HG03457 (cell line): ENCODE data around the gene SLC25A51.

ENCODE experiments used
- ATAC-seq: cut with Tn5 transposase; IDR thresholded peaks from one replicate; pipeline ENCODE4 v1.9.1; 2021; ENCODE audit warnings: moderate number of reproducible peaks; ENCODE audit not compliant: unreplicated experiment

The SLC25A51 gene

DNA sequence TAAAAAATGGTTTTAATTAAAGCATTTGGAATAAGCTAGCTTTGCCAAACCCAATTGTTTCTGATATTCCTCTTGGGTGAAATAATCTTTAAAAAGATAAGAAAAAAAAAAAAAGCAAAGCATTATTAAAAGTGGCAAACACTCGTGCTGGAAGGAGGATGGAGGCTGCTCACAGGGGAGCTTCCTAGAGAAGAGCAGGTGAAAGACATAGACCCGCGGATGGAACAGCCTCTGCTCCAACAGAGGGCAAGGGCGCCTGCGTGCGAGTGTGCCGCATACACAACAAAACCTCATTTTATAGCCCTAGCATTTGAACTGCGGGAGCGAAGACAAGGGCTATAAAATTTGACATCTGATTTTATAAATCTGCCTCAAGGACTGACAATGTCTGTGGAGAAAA, 33.4 kb upstream of the SLC25A51 start:
- ATAC-seq, result no peak

DNA sequence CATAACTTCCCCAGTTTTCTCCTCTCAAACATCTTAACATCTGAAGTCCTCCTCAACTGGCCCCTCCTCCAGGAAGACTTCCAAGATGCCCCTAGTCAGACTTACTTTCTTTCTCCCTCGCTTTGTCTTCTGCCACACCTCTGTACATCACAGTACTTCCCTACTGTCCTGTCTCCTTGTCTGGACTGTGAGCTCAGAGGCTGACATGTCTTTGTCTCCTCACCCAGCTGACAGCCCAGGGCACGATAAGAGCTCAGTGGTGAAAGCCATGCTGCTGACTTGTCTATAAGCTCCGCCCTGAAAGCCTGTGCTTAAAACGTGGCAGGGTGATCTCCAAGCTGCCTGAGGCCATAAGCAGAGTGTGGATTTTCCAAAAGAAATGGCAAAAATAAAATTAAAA, 33.0 kb upstream of the SLC25A51 start:
- ATAC-seq, result no peak

DNA sequence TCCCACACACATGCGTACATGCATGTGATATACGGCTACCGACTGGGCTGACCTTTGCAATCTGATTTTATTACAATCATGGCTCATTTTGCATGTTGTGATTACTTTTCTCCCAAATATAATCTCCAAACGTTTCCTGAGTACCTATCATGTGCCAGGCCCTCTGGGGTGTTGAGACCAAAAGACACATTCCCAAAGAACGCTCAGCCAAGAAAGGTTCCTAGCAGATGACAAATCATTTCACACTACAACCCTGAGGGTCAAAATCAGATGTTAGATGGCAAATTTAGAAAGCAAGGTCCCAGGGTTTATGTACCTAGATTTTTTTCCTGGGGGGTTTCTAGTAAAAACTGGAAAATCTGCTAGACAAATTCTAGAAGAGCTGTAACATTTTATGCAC, 32.4 kb upstream of the SLC25A51 start:
- no peak for ATAC-seq

DNA sequence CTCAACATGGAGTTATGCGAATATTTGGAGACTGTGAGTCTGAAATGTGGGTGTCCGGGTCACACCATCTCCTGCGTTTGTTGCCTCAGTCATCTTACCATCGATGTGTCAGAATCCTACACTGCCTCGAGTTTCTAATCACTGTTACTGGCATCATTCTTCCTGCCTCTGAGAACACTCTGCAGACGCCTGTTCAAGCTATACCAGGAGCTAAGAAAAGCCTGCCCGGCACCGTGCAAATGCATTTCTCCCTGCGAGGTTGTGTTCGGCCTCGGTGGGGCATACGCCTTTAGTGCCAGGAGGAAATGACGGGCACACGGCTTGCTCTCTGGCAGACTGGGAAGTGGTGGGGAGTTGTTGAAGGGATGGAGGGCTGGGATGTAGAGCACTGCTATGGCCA, 31.2 kb upstream of the SLC25A51 start:
- no peak for ATAC-seq

DNA sequence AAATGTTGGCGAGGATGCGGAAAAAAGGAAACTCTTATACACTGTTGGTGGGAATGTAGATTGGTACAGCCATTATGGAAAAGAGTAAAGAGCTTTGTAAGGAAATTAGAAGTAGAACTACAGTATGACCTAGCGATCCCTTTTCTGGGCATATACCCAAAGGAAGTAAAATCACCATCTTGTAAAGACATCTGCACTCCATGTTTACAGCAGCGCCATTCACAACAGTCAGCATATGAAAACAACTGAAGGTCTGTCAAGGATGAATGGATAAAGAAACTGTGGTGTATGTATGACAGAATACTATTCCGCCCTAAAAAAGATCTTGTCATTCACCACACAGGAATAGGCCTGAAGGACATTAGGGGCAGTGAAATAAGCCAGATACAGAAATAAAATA, 27.7 kb upstream of the SLC25A51 start:
- no peak for ATAC-seq

DNA sequence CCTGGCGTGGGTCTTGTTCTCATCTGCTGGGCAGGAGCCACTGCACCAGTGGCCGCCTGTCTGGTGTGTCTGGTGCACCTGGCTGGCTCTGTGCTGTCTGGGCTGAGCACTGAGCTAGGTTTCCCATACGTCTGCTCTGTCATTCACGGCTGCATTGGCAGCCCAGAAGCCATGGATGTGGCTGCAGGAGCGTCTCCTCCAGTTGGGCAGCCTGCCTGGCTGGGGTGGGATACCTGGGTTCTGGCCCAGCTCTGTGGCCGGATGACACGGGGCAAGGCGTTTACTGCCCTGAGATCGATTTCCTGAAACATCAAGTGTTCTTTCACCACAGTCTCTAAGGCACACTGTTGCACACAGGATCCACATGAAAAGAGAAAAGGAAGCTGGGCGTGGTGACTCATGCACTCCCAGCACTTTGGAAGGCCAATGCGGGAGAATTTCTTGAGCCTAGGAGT, 25.5 kb upstream of the SLC25A51 start:
- ATAC-seq, result no peak

- ATAC-seq, result no peak
Measured at GRCh38 chr9:37928552-37929430, 24.9 kb upstream of the SLC25A51 start.

DNA sequence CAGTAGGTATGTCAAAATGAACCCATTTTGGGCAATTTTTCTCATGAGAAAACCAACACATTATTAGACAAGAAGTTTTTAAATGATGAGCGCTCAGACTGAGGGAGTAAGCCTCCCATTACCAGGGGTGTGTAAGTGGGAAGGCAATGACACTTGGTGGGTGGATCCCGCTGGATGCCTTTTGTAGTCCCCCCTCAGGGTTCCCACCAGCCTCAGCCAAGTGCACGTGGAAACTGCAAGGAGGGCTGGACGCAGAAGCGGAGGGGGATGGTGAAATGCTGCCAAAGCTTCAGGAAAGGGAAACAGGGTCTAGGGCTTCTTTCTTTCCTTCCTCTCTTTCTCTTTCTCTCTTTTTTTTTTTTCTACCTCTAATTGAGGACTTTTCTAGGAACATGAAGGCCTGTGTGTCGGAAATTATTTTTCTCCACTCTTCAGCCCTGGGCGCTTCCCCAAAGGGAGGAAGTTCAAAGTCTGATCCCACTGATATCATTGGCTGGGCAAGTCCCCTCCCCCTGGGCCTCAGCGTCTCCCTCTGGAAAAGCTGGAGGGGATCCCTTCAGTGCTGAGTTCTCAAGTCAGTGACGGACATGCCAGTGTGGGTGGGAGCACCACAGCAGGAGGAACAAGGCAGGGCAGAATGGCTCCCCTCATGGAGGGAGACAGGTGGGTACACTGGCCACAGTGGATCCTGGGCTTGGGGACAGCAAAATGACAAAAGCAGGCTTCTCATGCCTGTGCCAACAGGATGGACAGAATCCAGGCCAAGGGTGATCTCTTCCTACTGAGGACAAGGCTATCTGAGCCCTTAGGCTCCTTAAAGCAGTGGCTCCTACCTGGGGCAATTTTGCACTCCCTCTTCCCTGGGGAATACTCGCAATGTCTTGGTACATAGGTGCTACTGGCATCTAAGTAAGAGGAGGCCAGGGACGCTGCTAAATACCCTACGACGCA, 23.9 kb upstream of the SLC25A51 start:
- ATAC-seq, result no peak

DNA sequence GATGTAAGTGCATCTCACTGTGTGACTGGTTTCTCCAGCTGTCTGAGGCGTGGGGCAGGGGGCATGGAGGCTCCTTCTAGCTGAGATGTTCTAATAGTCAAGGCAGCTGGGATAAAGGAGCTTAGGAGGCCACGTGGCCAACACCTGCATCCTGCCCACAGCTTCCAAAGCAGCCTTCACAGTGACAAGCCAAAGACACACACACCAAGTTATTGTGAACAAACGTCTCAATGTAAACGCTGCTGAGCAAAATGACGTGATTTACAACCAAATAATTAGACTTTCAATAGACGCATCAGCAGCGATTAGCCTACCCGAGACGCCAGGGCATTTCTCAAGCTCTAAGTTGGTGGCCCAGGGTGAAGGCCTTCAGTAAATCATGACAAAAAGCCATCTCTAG, 23.2 kb upstream of the SLC25A51 start:
- no peak for ATAC-seq

DNA sequence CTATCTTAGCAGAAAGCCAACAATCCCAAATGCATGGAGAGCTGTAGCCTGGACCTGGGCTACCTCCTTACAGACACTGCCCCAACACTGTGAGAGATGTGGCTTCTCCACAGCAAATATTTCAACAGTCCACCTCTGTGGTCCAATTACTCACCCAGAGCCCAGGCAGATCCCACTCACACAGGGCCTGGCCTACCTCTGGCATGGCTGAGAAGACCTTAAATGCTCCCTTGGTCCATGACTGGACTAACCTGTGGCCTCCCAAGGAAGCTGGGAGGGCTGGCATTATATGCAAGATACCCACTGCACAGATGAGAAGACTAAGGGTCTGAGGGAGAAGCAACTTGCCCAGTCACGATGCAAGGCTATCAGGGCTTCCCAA, 22.8 kb upstream of the SLC25A51 start:
- no peak for ATAC-seq

DNA sequence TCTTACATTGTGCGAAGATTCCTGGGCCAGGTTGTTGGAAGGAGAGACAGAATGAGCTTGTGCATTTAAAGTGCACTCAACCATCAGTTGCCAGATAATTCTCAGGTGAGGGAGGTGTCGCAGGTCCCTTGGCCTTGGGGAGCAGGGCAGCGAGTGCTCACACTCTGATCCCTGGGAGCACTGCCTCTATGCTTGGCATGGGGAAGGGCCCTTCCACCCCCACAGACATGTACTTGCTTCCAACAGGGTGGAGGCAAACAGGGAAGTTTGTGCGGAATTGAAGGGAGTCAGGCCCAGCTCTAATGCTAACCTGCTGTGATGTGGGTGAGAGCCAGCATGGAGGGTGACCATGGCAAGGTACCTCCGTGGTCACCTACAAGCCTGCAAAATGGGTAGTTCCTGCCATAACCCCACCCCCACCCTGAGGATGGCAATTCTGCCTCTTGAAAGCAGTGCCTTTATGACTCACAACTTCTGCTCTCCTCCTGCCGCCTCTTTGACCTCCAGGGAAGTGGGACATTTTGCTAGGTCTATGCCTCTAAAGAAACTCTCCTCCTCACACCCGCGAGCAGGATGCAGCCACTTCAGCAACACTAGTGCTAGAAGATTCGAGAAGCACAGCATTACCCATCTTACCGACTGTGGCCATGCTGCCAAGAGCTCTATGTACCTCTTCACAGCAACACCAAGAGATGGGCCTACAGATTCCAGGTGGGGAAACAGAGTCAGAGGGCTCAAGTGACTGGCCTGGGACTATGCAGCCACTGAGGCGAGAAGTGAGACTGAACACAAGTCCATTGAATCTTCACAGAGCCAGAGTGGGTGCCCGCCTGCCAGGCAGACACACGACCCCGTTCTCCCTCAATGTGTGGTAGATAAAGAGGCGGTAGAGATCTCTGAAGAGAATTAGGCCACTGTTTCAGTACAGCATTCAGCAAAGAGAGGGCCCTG, 22.1 kb upstream of the SLC25A51 start:
- no peak for ATAC-seq

DNA sequence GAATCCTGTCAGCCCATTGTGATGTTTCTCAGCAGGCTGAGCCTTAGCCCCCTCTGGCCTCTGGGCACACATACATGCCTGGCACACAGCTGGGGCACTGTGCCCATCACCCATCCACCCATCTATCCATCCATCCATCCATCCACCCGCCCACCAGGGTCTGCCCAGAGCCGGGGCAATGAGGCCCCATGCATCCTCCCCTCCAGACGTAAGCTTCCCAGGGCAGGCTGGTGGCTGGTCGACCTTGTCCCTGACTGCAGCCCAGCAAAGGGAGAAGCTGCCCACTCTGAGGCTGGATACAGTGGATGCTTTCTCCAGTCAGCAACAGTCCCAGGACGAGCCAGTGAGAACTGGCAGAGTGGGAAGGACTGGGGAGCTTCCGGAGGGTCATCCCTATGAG, 21.1 kb upstream of the SLC25A51 start:
- ATAC-seq, result no peak

- ATAC-seq, result no peak
Measured at GRCh38 chr9:37924538-37924937, 20.6 kb upstream of the SLC25A51 start.

DNA sequence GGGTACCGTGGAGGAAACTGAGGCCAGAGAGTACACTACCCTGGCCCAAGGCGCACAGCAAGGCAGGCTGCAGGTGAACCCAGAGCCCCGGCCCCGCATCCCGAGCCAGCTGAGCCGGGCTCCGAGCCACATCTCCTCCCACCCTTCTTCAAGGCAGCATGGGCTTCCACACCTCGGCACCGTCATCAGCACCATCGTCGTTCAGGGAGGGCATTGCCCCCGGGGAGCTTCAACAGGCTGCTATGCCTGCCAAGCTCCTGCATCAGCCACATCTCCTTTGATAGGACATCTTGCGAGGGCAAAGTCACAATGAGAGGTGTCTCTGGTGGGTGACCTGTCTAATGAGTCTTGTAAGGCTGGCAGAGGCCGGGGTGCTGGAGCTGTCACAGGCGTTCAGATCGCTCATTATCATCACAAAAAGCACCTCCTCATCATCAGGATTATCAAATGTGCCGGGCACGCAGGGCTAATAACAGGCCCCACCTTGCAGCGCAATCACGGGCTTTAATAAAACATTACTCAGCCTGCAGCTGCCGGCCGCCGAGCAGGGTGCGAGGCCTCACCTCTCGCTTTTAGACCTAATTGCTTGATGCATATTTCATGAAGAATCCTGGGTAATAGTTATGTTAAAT, 20.0 kb upstream of the SLC25A51 start:
- ATAC-seq, result no peak

DNA sequence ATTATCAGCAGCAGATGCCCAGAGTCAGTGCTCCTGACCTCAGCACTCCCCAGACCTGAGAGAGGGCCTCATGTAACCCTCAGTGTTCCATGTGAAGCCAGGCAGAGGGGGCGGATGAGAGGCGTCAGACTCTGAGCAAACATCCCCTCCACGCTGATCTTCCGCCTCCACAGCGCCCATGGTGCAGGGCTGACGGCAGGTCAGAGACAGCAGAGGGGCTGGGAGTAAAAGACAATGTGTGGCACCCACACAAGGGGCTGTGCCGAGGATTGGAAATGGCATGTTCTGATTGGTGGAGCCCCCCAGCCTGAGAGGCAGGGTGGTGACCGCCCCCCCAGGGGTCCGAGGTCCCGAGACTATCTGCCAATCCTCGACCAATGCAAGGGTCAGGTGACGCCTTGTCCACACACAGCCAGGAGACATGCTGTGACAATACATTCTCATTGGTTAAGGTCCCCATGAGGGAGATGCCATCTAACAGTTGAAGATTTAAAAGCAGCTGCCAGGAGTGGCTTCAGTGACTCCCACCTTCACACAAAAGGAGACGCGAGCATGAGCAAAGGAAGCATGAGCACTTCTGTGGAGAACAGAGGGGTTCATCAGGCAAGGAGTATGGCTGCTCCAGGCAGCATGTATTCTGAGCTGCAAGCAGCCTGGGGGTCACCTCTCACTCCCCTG, 19.3 kb upstream of the SLC25A51 start:
- no peak for ATAC-seq

DNA sequence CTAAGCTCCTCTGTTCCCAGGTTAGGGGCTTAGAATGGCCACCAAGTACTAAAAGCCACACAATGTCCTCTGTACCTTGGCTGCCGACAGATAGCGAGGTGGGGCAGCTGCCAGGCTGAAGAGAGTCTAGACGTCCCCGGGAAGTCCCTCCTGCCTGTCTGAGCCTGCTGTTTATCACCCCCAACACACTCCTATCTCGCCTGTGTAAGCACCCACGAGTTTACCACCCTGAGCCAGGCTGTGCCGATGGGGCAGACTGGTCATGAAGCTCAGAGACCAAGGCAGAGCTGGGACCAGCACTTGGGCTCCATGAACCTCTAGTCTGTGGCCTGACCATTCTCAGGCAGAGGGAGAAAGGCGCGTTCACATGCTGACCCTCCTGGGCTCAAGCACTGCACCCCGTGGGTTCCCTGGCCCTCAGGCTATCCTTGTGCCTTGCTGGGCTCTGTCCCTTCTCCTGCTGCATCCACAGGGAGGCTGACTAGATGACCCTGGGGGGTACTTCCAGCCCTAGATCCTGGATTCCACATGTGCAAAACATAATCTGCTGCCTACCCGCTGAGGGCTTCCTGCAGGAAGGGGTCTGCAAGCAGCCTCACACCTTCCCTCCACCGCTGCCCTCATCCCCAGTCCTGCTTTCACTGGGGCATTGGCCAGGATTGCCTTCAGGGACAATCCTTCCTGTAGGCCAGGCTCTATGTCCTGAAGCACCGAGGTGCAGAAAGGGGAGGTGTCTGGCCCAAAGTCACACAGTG, 18.6 kb upstream of the SLC25A51 start:
- ATAC-seq, result no peak

- no peak for ATAC-seq
Measured at GRCh38 chr9:37921546-37922300, 17.8 kb upstream of the SLC25A51 start.

GRCh38 chr9:37921168-37921510, 17.2 kb upstream of the SLC25A51 start:
- no peak for ATAC-seq
